H9 (cell line): ENCODE measurements around the gene ANKS1B. TPM values are rescaled to one million over a fixed set of nuclear protein-coding genes. Genes with fewer than 3 reads are reported as not detected.

ENCODE experiments used
- DNase-seq: peaks from one replicate; pipeline ENCODE4 v3.0.0-alpha.2; 2017
- H2AFZ ChIP-seq: one replicate; pipeline ENCODE4 v1.6.1; 2013; ENCODE audit warnings: mild to moderate bottlenecking, low read length, control low read depth, moderate library complexity
- H2AK5ac ChIP-seq: 2 replicates; pipeline ENCODE4 v1.6.1; 2013; ENCODE audit warnings: low read length, control low read depth, mixed read lengths; ENCODE audit not compliant: insufficient read length
- H2BK120ac ChIP-seq: one replicate; pipeline ENCODE4 v1.6.1; 2013; ENCODE audit warnings: low read depth, mild to moderate bottlenecking, low read length, control low read depth, inconsistent platforms; ENCODE audit not compliant: poor library complexity, severe bottlenecking
- H2BK12ac ChIP-seq: 2 replicates; pipeline ENCODE4 v1.6.1; 2013; ENCODE audit warnings: low read length, control low read depth, mixed read lengths, low read depth; ENCODE audit not compliant: insufficient read length
- H2BK15ac ChIP-seq: 2 replicates; pipeline ENCODE4 v1.6.1; 2013; ENCODE audit warnings: low read depth, low read length, control low read depth
- H2BK20ac ChIP-seq: one replicate; pipeline ENCODE4 v1.6.1; 2013; ENCODE audit warnings: low read depth, mild to moderate bottlenecking, low read length, control low read depth, inconsistent platforms; ENCODE audit not compliant: poor library complexity, severe bottlenecking
- H2BK5ac ChIP-seq: 2 replicates; pipeline ENCODE4 v1.6.1; 2013; ENCODE audit warnings: low read length, control low read depth, mixed read lengths; ENCODE audit not compliant: insufficient read length
- H3K14ac ChIP-seq: 2 replicates; pipeline ENCODE4 v1.6.1; 2013; ENCODE audit warnings: low read length, control low read depth; ENCODE audit not compliant: insufficient read depth
- H3K18ac ChIP-seq: 2 replicates; pipeline ENCODE4 v1.6.1; 2013; ENCODE audit warnings: low read depth, mild to moderate bottlenecking, mixed read lengths, low read length, control low read depth; ENCODE audit not compliant: insufficient read length
- H3K23ac ChIP-seq: 2 replicates; pipeline ENCODE4 v1.6.1; 2013; ENCODE audit warnings: low read length, control low read depth, mixed read lengths, low read depth; ENCODE audit not compliant: insufficient read length
- H3K23me2 ChIP-seq: 2 replicates; pipeline ENCODE4 v1.6.1; 2013; ENCODE audit warnings: low read depth, mild to moderate bottlenecking, mixed read lengths, low read length, control low read depth; ENCODE audit not compliant: insufficient read length, poor library complexity, severe bottlenecking
- H3K27ac ChIP-seq: 2 replicates; pipeline ENCODE4 v1.5.1; 2013; ENCODE audit warnings: low read length, control low read depth, mixed read lengths, low read depth; ENCODE audit not compliant: insufficient read length
- H3K27me3 ChIP-seq: 2 replicates; pipeline ENCODE4 v1.6.1; 2013; ENCODE audit warnings: low read length, control low read depth, inconsistent platforms; ENCODE audit not compliant: insufficient read depth
- H3K4ac ChIP-seq: 2 replicates; pipeline ENCODE4 v1.6.1; 2013; ENCODE audit warnings: low read depth, mild to moderate bottlenecking, control low read depth, inconsistent platforms, low read length, moderate library complexity
- H3K4me1 ChIP-seq: 2 replicates; pipeline ENCODE4 v1.6.1; 2013; ENCODE audit warnings: low read length, control low read depth, inconsistent platforms; ENCODE audit not compliant: insufficient read depth
- H3K4me2 ChIP-seq: 2 replicates; pipeline ENCODE4 v1.6.1; 2013; ENCODE audit warnings: low read length, control low read depth, mixed read lengths; ENCODE audit not compliant: insufficient read length, insufficient read depth
- H3K56ac ChIP-seq: 2 replicates; pipeline ENCODE4 v1.6.1; 2013; ENCODE audit warnings: low read depth, mild to moderate bottlenecking, mixed read lengths, low read length, control low read depth; ENCODE audit not compliant: insufficient read length
- H3K79me1 ChIP-seq: 2 replicates; pipeline ENCODE4 v1.6.1; 2013; ENCODE audit warnings: low read depth, mild to moderate bottlenecking, moderate library complexity, low read length, control low read depth, inconsistent platforms; ENCODE audit not compliant: insufficient read depth, poor library complexity, severe bottlenecking
- H3K79me2 ChIP-seq: 2 replicates; pipeline ENCODE4 v1.6.1; 2013; ENCODE audit warnings: low read length, control low read depth, inconsistent platforms; ENCODE audit not compliant: insufficient read depth
- H3K9ac ChIP-seq: 2 replicates; pipeline ENCODE4 v1.6.1; 2013; ENCODE audit warnings: low read length, control low read depth, mixed read lengths; ENCODE audit not compliant: insufficient read length; ENCODE audit errors: extremely low read depth
- H3K9me3 ChIP-seq: one replicate; pipeline ENCODE4 v1.6.1; 2013; ENCODE audit warnings: low read depth, low read length, inconsistent platforms; ENCODE audit not compliant: control insufficient read depth
- H3T11ph ChIP-seq: one replicate; pipeline ENCODE4 v1.6.1; 2013; ENCODE audit warnings: mild to moderate bottlenecking, low read length, control low read depth, inconsistent platforms
- H4K20me1 ChIP-seq: one replicate; pipeline ENCODE4 v1.6.1; 2013; ENCODE audit not compliant: control insufficient read depth, insufficient read length, insufficient read depth
- H4K5ac ChIP-seq: 2 replicates; pipeline ENCODE4 v1.6.1; 2013; ENCODE audit warnings: low read depth, mild to moderate bottlenecking, mixed read lengths, low read length, control low read depth; ENCODE audit not compliant: insufficient read length
- H4K8ac ChIP-seq: replicated peaks from 2 replicates; pipeline ENCODE4 v1.6.1; 2013; ENCODE audit warnings: low read length, control low read depth, mixed read lengths, low read depth; ENCODE audit not compliant: insufficient read length
- H4K91ac ChIP-seq: 2 replicates; pipeline ENCODE4 v1.6.1; 2013; ENCODE audit warnings: low read depth, mild to moderate bottlenecking, moderate library complexity, mixed read lengths, low read length, control low read depth; ENCODE audit not compliant: insufficient read length
- H3K27ac Mint-ChIP-seq, 3 experiments: 2 replicates in 2 of 3; 3 replicates in 1 of 3; pipeline ENCODE4 v1.8.0; 2020 to 2021; ENCODE audit warnings: mixed read lengths in 3 of 3, mild to moderate bottlenecking in 1 of 3, moderate library complexity in 1 of 3
- H3K27me3 Mint-ChIP-seq: 2 replicates; pipeline ENCODE4 v1.8.0; 2021; ENCODE audit warnings: low read depth, mild to moderate bottlenecking, moderate library complexity, mixed read lengths
- H3K36me3 Mint-ChIP-seq, 3 experiments: 2 replicates in 2 of 3; 3 replicates in 1 of 3; pipeline ENCODE4 v1.8.0; 2020 to 2021; ENCODE audit warnings: low read depth in 3 of 3, mixed read lengths in 3 of 3; ENCODE audit not compliant: insufficient read depth in 1 of 3
- H3K4me1 Mint-ChIP-seq, 2 experiments: 2 replicates each; pipeline ENCODE4 v1.8.0; 2020; ENCODE audit warnings: mixed read lengths in 2 of 2
- H3K4me3 Mint-ChIP-seq, 2 experiments: 2 replicates in 1 of 2; 3 replicates in 1 of 2; pipeline ENCODE4 v1.8.0; 2020 to 2021; ENCODE audit warnings: mild to moderate bottlenecking in 2 of 2, mixed read lengths in 2 of 2, moderate library complexity in 1 of 2
- H3K9me3 Mint-ChIP-seq, 2 experiments: 2 replicates in 1 of 2; 3 replicates in 1 of 2; pipeline ENCODE4 v1.8.0; 2020; ENCODE audit warnings: mild to moderate bottlenecking in 2 of 2, mixed read lengths in 2 of 2, moderate library complexity in 1 of 2
- WGBS: extraction: QIAGEN DNeasy Blood & Tissue Kit; methylation state at CpG from one replicate; pipeline ENCODE4 v1.1.7; 2013; ENCODE audit warnings: missing lambda C conversion rate, low lambda C conversion rate, mixed read lengths; ENCODE audit not compliant: insufficient read length; ENCODE audit errors: extremely low coverage; 5-methylcytosine and 5-hydroxymethylcytosine counted together
- total RNA-seq: library from RNA; stranded (reverse); gene quantifications from 2 replicates; pipeline ENCODE4 v1.2.1, GENCODE V29; 2021
- TF ChIP-seq, protein P1 (sequence below): fragments of 200-600 bp; sonication (generic); conservative IDR thresholded peaks from 3 replicates; pipeline ENCODE4 v1.8.0; 2021; ENCODE audit warnings: antibody characterized with exemption, mild to moderate bottlenecking

ANKS1B gene
- total RNA-seq, 1 experiment from 2014 or later, result 4.1 TPM

DNA sequence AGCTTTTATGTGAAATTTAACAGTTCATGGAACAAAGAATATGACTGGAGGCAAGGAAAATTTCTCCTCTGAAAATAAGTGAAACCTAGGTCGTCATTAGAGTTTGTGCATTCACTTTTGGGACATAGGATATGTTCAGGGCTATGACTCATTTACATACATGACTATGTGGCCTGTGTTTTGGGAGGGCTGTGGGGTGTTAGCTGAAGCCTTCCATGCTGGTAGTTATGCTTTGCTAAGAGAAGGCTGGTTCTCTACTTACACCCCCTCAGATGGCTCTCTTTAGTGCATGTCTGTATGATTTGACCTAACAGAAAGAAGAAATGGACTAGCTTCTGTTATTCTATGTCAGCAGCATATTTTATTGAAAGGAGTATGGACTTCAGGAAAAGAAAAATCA, 753.7 kb downstream of the ANKS1B start:
- Histone ChIP-seq H2BK15ac (no peak overlapping the region), H4K5ac (no peak overlapping the region), H2AK5ac (no peak overlapping the region), H3K27me3 (no peaks in the 10 kb centered on the region), H3K23me2 (no peaks in the 10 kb centered on the region), H3K9ac (no peak overlapping the region), H4K20me1 (no peaks in the 10 kb centered on the region), H2AFZ (no peak overlapping the region), H3K18ac (no peak overlapping the region), H3K23ac (no peak overlapping the region), H3K14ac (no peak overlapping the region), H4K8ac (no peak overlapping the region), H3K4me1 (no peaks in the 10 kb centered on the region), H3K79me2 (no peaks in the 10 kb centered on the region), H2BK120ac (no peak overlapping the region), H3K79me1 (no peaks in the 10 kb centered on the region), H2BK12ac (no peak overlapping the region), H3K4ac (no peak overlapping the region), H3K4me2 (no peak overlapping the region), H2BK5ac (no peak overlapping the region), H3K27ac (no peak overlapping the region), H3K56ac (no peak overlapping the region), H3K9me3 (no peaks in the 10 kb centered on the region), H4K91ac (no peak overlapping the region), H2BK20ac (no peak overlapping the region), H3T11ph (no peak overlapping the region)
- H3K27me3 Mint-ChIP-seq, result no peaks in the 10 kb centered on the region
- DNase-seq, result no peak
- H3K4me3 Mint-ChIP-seq, result no peak overlapping the region
- H3K36me3 Mint-ChIP-seq, result peaks cover 0 to 2% (median under 1%) of the 10 kb centered on the region in 3 experiments; a peak in 2 of 7 replicates
- TF ChIP-seq, protein P1, sequence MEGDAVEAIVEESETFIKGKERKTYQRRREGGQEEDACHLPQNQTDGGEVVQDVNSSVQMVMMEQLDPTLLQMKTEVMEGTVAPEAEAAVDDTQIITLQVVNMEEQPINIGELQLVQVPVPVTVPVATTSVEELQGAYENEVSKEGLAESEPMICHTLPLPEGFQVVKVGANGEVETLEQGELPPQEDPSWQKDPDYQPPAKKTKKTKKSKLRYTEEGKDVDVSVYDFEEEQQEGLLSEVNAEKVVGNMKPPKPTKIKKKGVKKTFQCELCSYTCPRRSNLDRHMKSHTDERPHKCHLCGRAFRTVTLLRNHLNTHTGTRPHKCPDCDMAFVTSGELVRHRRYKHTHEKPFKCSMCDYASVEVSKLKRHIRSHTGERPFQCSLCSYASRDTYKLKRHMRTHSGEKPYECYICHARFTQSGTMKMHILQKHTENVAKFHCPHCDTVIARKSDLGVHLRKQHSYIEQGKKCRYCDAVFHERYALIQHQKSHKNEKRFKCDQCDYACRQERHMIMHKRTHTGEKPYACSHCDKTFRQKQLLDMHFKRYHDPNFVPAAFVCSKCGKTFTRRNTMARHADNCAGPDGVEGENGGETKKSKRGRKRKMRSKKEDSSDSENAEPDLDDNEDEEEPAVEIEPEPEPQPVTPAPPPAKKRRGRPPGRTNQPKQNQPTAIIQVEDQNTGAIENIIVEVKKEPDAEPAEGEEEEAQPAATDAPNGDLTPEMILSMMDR, result no peak
- WGBS, result no CpG with 5 or more reads among the region's 1 CpG
- no peak overlapping the region for H3K27ac Mint-ChIP-seq
- peaks cover 0 to 10% of the 10 kb centered on the region in 2 experiments; a peak in 2 of 4 replicates for H3K4me1 Mint-ChIP-seq
- H3K9me3 Mint-ChIP-seq, result 0 out of 5 replicates have a peak, but pooled peaks cover 0 to under 1% of the 10 kb centered on the region in 2 experiments
